Neural cell (in vitro differentiated cells): ENCODE results near the gene NDUFA9. TPM values are rescaled to one million over a fixed set of nuclear protein-coding genes. Genes with fewer than 3 reads are reported as not detected.

Source experiments
- H2AFZ ChIP-seq: fragments of 200-600, 300-800 bp; sonication (generic), shearing (Covaris generic); 2 replicates; pipeline ENCODE4 v1.6.0; 2014; ENCODE audit warnings: low read depth, mild to moderate bottlenecking, antibody characterized with exemption, low read length, moderate library complexity
- H3F3A ChIP-seq: fragments of 200-600 bp; shearing (Covaris generic); 2 replicates; pipeline ENCODE4 v1.6.1; 2016; ENCODE audit warnings: mild to moderate bottlenecking, moderate library complexity, mixed read lengths, antibody characterized with exemption, low read length; ENCODE audit not compliant: insufficient read depth, poor library complexity, severe bottlenecking
- H3K27ac ChIP-seq: fragments of 200-600, 300-800 bp; sonication (generic), shearing (Covaris generic); 2 replicates; pipeline ENCODE4 v1.5.1; 2014; ENCODE audit warnings: mild to moderate bottlenecking, low read length, moderate library complexity
- H3K27me3 ChIP-seq: fragments of 300-800, 200-600 bp; sonication (generic), shearing (Covaris generic); 2 replicates; pipeline ENCODE4 v1.6.0; 2014; ENCODE audit warnings: mild to moderate bottlenecking, low read depth, low read length, moderate library complexity; ENCODE audit not compliant: insufficient read depth
- H3K36me3 ChIP-seq: fragments of 300-800, 200-600 bp; sonication (generic), shearing (Covaris generic); 2 replicates; pipeline ENCODE4 v1.5.1; 2014; ENCODE audit warnings: mild to moderate bottlenecking, antibody characterized with exemption, low read length, moderate library complexity; ENCODE audit not compliant: insufficient read depth
- H3K4me2 ChIP-seq: fragments of 300-800, 200-600 bp; sonication (generic), shearing (Covaris generic); 2 replicates; pipeline ENCODE4 v1.6.0; 2014; ENCODE audit warnings: mild to moderate bottlenecking, low read length
- H3K4me3 ChIP-seq: fragments of 300-800, 200-600 bp; sonication (generic), shearing (Covaris generic); 2 replicates; pipeline ENCODE4 v1.5.1; 2014; ENCODE audit warnings: mild to moderate bottlenecking, low read length, moderate library complexity
- H3K79me2 ChIP-seq: fragments of 200-600 bp; shearing (Covaris generic); replicated peaks from 2 replicates; pipeline ENCODE4 v1.6.0; 2014; ENCODE audit warnings: mild to moderate bottlenecking, low read length, moderate library complexity; ENCODE audit not compliant: insufficient read depth
- H3K9ac ChIP-seq: fragments of 300-800, 200-600 bp; sonication (generic), shearing (Covaris generic); 2 replicates; pipeline ENCODE4 v1.6.1; 2016; ENCODE audit warnings: mild to moderate bottlenecking, low read length, mixed read lengths
- H3K9me2 ChIP-seq: fragments of 200-600 bp; shearing (Covaris generic); 2 replicates; pipeline ENCODE4 v1.6.1; 2016; ENCODE audit warnings: mild to moderate bottlenecking, low read length, mixed read lengths; ENCODE audit not compliant: insufficient read depth
- H3K9me3 ChIP-seq: fragments of 200-600, 300-800 bp; sonication (generic), shearing (Covaris generic); 2 replicates; pipeline ENCODE4 v1.6.1; 2016; ENCODE audit warnings: mild to moderate bottlenecking, mixed run types, low read length, moderate library complexity, mixed read lengths
- H4K20me1 ChIP-seq: fragments of 200-600 bp; shearing (Covaris generic); 2 replicates; pipeline ENCODE4 v1.6.1; 2016; ENCODE audit warnings: mild to moderate bottlenecking, mixed run types; ENCODE audit not compliant: insufficient read depth
- EP300 ChIP-seq: fragments of 450-650 bp; conservative IDR thresholded peaks from 2 replicates; pipeline ENCODE4 v1.6.1; 2014; ENCODE audit warnings: antibody characterized with exemption, mild to moderate bottlenecking, moderate library complexity; ENCODE audit not compliant: poor library complexity, severe bottlenecking
- EZH2 ChIP-seq: fragments of 200-600, 300-800 bp; shearing (Covaris generic), sonication (generic); IDR thresholded peaks from 2 replicates; pipeline ENCODE4 v1.6.1; 2014; ENCODE audit warnings: antibody characterized with exemption, low read length, borderline replicate concordance, mild to moderate bottlenecking; ENCODE audit not compliant: insufficient read depth, poor library complexity, severe bottlenecking
- MXI1 ChIP-seq: fragments of 450-650 bp; conservative IDR thresholded peaks from 2 replicates; pipeline ENCODE4 v1.6.1; 2014; ENCODE audit warnings: antibody characterized with exemption, mild to moderate bottlenecking; ENCODE audit not compliant: poor library complexity, severe bottlenecking
- POLR2AphosphoS5 ChIP-seq: IDR thresholded peaks from 2 replicates; pipeline ENCODE4 v1.6.1; 2012
- RAD21 ChIP-seq: fragments of 450-650 bp; conservative IDR thresholded peaks from 2 replicates; pipeline ENCODE4 v1.6.1; 2014; ENCODE audit warnings: antibody characterized with exemption, mild to moderate bottlenecking, moderate library complexity
- SMC3 ChIP-seq: fragments of 450-650 bp; conservative IDR thresholded peaks from 2 replicates; pipeline ENCODE4 v1.6.1; 2014; ENCODE audit warnings: antibody characterized with exemption, mild to moderate bottlenecking, moderate library complexity; ENCODE audit not compliant: poor library complexity
- TAF1 ChIP-seq: IDR thresholded peaks from 2 replicates; pipeline ENCODE4 v1.6.1; 2012; ENCODE audit warnings: low read depth
- polyA plus RNA-seq: library from polyadenylated mRNA; depleted of rRNA; stranded (reverse); fragments of >200 nt; gene quantifications from 2 replicates; pipeline ENCODE4 v1.2.3, GENCODE V29; 2014
- TF ChIP-seq, protein P1 (sequence below): fragments of 450-650 bp; IDR thresholded peaks from 2 replicates; pipeline ENCODE4 v1.5.1; 2014; ENCODE audit warnings: antibody characterized with exemption, mild to moderate bottlenecking, moderate library complexity; ENCODE audit not compliant: poor library complexity, severe bottlenecking
- TF ChIP-seq, protein P2 (sequence below): IDR thresholded peaks from 2 replicates; pipeline ENCODE4 v1.6.1; 2012; ENCODE audit warnings: borderline replicate concordance

Gene NDUFA9
- polyA plus RNA-seq, 1 donor from 2014 or later, result 73.3 TPM

DNA sequence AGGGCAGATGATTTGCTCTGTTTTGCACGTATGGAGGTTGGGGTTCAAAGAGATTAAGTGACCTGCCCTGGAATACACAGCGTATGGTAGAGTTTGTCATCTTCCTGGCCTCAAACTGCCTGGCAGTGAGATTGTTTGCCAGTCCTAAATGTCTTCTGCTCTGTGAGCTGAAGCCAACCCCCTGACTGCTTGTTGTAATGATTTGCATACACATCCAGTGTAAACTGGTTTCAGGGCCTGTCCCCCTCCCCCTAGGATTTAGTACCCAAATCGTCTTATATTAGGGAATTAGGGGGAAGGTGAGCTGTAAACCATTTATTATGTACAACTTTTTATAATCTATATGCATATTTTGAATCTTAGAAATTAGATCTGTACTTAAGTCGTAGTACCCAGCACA is 38.4 kb upstream of the NDUFA9 start:
- Histone ChIP-seq H3K9ac (no peak overlapping the region), H3K27ac (no peak overlapping the region), H3K9me2 (no peaks in the 10 kb centered on the region), H2AFZ (no peak overlapping the region), H3K27me3 (no peaks in the 10 kb centered on the region), H3F3A (no peaks in the 10 kb centered on the region), H3K36me3 (no peaks in the 10 kb centered on the region), H3K4me2 (no peak overlapping the region), H3K9me3 (no peaks in the 10 kb centered on the region), H3K4me3 (no peak overlapping the region), H4K20me1 (no peaks in the 10 kb centered on the region), H3K79me2 (no peaks in the 10 kb centered on the region)
- TF ChIP-seq, protein P1, sequence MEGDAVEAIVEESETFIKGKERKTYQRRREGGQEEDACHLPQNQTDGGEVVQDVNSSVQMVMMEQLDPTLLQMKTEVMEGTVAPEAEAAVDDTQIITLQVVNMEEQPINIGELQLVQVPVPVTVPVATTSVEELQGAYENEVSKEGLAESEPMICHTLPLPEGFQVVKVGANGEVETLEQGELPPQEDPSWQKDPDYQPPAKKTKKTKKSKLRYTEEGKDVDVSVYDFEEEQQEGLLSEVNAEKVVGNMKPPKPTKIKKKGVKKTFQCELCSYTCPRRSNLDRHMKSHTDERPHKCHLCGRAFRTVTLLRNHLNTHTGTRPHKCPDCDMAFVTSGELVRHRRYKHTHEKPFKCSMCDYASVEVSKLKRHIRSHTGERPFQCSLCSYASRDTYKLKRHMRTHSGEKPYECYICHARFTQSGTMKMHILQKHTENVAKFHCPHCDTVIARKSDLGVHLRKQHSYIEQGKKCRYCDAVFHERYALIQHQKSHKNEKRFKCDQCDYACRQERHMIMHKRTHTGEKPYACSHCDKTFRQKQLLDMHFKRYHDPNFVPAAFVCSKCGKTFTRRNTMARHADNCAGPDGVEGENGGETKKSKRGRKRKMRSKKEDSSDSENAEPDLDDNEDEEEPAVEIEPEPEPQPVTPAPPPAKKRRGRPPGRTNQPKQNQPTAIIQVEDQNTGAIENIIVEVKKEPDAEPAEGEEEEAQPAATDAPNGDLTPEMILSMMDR, result no peak
- TF ChIP-seq SMC3 (no peak), TAF1 (no peak), EP300 (no peak), MXI1 (no peak), RAD21 (no peak), EZH2 (no peak)
- TF ChIP-seq, protein P2, sequence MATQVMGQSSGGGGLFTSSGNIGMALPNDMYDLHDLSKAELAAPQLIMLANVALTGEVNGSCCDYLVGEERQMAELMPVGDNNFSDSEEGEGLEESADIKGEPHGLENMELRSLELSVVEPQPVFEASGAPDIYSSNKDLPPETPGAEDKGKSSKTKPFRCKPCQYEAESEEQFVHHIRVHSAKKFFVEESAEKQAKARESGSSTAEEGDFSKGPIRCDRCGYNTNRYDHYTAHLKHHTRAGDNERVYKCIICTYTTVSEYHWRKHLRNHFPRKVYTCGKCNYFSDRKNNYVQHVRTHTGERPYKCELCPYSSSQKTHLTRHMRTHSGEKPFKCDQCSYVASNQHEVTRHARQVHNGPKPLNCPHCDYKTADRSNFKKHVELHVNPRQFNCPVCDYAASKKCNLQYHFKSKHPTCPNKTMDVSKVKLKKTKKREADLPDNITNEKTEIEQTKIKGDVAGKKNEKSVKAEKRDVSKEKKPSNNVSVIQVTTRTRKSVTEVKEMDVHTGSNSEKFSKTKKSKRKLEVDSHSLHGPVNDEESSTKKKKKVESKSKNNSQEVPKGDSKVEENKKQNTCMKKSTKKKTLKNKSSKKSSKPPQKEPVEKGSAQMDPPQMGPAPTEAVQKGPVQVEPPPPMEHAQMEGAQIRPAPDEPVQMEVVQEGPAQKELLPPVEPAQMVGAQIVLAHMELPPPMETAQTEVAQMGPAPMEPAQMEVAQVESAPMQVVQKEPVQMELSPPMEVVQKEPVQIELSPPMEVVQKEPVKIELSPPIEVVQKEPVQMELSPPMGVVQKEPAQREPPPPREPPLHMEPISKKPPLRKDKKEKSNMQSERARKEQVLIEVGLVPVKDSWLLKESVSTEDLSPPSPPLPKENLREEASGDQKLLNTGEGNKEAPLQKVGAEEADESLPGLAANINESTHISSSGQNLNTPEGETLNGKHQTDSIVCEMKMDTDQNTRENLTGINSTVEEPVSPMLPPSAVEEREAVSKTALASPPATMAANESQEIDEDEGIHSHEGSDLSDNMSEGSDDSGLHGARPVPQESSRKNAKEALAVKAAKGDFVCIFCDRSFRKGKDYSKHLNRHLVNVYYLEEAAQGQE, result no peak

DNA sequence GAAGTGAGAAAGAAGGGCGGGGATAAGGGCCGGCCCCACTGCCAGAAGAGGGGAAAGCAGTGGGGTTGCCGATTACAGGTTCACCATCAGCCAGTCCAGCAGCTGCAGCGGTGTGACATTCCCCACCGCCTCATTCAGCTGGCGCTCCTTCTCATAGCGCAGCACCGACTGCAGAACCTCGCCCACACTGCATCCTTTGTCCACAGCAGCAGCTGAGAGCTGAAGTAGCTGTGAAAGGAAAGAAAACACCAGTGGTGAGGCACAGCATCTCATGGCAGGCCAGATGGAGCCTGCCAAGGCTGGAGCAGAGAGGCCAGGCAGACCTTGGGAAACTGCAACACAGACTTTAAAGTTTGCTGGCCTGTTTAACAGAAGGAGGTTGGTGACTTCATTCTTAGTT is 33.2 kb upstream of the NDUFA9 start:
- Histone ChIP-seq H3K4me3 (no peak overlapping the region), H4K20me1 (no peaks in the 10 kb centered on the region), H3K27me3 (no peaks in the 10 kb centered on the region), H3K9ac (no peak overlapping the region), H3K36me3 (no peaks in the 10 kb centered on the region), H3K9me2 (no peaks in the 10 kb centered on the region), H2AFZ (no peak overlapping the region), H3F3A (no peaks in the 10 kb centered on the region), H3K27ac (no peak overlapping the region), H3K4me2 (no peak overlapping the region), H3K9me3 (no peaks in the 10 kb centered on the region), H3K79me2 (no peaks in the 10 kb centered on the region)
- TF ChIP-seq RAD21 (no peak), POLR2AphosphoS5 (no peak), TAF1 (no peak), MXI1 (no peak), EZH2 (no peak), EP300 (no peak), SMC3 (no peak)
- TF ChIP-seq, protein P1, result no peak
- TF ChIP-seq, protein P2, result no peak
